HepG2 (cell line): ENCODE measurements around the gene CARMIL1. TPM values are rescaled to one million over a fixed set of nuclear protein-coding genes. Genes with fewer than 3 reads are reported as not detected.
A peak's percentile ranks its signal among the peaks of the same experiment; 100 is the strongest.

Source experiments
- AGO1 ChIP-seq: fragments of 200-400 bp; formaldehyde crosslinking; IDR thresholded peaks from 2 replicates; pipeline ENCODE4 v1.6.1; 2017; ENCODE audit warnings: mild to moderate bottlenecking, low read depth, low read length, moderate library complexity; ENCODE audit not compliant: poor library complexity, severe bottlenecking
- CCAR2 ChIP-seq: fragments of 200-400 bp; formaldehyde crosslinking; optimal IDR thresholded peaks from 2 replicates; pipeline ENCODE3; 2018; ENCODE audit warnings: low read depth, mild to moderate bottlenecking, low read length, moderate library complexity
- CHCHD3 ChIP-seq: sonication (generic); formaldehyde crosslinking; IDR thresholded peaks from 2 replicates; pipeline ENCODE4 v1.8.0; 2022; ENCODE audit warnings: mild to moderate bottlenecking, missing genetic modification reagents, moderate library complexity
- ETV6 ChIP-seq: sonication (generic); formaldehyde crosslinking; conservative IDR thresholded peaks from 2 replicates; pipeline ENCODE4 v1.4.0; 2020; ENCODE audit warnings: missing genetic modification reagents
- EZH2 ChIP-seq: conservative IDR thresholded peaks from 2 replicates; pipeline ENCODE4 v1.6.1; 2012; ENCODE audit warnings: mild to moderate bottlenecking, low read depth, low read length, moderate library complexity
- GABPB1 ChIP-seq: IDR thresholded peaks from 2 replicates; pipeline ENCODE4 v1.6.1; 2016; ENCODE audit warnings: mild to moderate bottlenecking, missing genetic modification reagents, moderate library complexity, missing compliant biosample characterization
- GATAD1 ChIP-seq: IDR thresholded peaks from 2 replicates; pipeline ENCODE4 v1.6.1; 2016; ENCODE audit warnings: missing genetic modification reagents, missing compliant biosample characterization
- GFI1 ChIP-seq: sonication (generic); formaldehyde crosslinking; IDR thresholded peaks from 2 replicates; pipeline ENCODE4 v1.5.0; 2020; ENCODE audit warnings: missing genetic modification reagents, mild to moderate bottlenecking, borderline replicate concordance
- KMT2A ChIP-seq: sonication (generic); formaldehyde crosslinking; IDR thresholded peaks from 2 replicates; pipeline ENCODE4 v1.4.0; 2020; ENCODE audit warnings: missing genetic modification reagents
- MAFF ChIP-seq: IDR thresholded peaks from 2 replicates; pipeline ENCODE4 v1.6.1; 2011; ENCODE audit warnings: low read depth, low read length, improper control_type of control experiment
- MXI1 ChIP-seq: IDR thresholded peaks from 3 replicates; pipeline ENCODE4 v1.6.1; 2012; ENCODE audit warnings: low read depth, low read length, inconsistent platforms, borderline replicate concordance
- NFIB ChIP-seq: sonication (generic); formaldehyde crosslinking; IDR thresholded peaks from 2 replicates; pipeline ENCODE4 v1.9.0; 2021; ENCODE audit warnings: missing genetic modification reagents, mild to moderate bottlenecking, borderline replicate concordance
- NRL ChIP-seq: sonication (generic); formaldehyde crosslinking; IDR thresholded peaks from 2 replicates; pipeline ENCODE4 v1.5.0; 2020; ENCODE audit warnings: missing genetic modification reagents, mild to moderate bottlenecking, moderate library complexity, borderline replicate concordance
- RBFOX2 ChIP-seq: fragments of 200-400 bp; formaldehyde crosslinking; IDR thresholded peaks from 2 replicates; pipeline ENCODE4 v1.6.1; 2017; ENCODE audit warnings: low read depth, mild to moderate bottlenecking, low read length
- SAFB2 ChIP-seq: sonication (generic); formaldehyde crosslinking; IDR thresholded peaks from 2 replicates; pipeline ENCODE4 v1.5.1; 2020; ENCODE audit warnings: missing genetic modification reagents, low read depth, mild to moderate bottlenecking, borderline replicate concordance
- ZBTB8A ChIP-seq: sonication (generic); formaldehyde crosslinking; IDR thresholded peaks from 2 replicates; pipeline ENCODE4 v1.4.0; 2020; ENCODE audit warnings: mild to moderate bottlenecking, low read depth, missing genetic modification reagents, borderline replicate concordance
- ZFP91 ChIP-seq: sonication (generic); formaldehyde crosslinking; IDR thresholded peaks from 2 replicates; pipeline ENCODE4 v1.9.0; 2022; ENCODE audit warnings: missing genetic modification reagents, mild to moderate bottlenecking, borderline replicate concordance
- ZNF253 ChIP-seq: sonication (generic); formaldehyde crosslinking; IDR thresholded peaks from 2 replicates; pipeline ENCODE4 v1.8.0; 2022; ENCODE audit warnings: mild to moderate bottlenecking, missing genetic modification reagents, borderline replicate concordance
- ZNF543 ChIP-seq: sonication (generic); formaldehyde crosslinking; IDR thresholded peaks from 2 replicates; pipeline ENCODE4 v1.4.0; 2020; ENCODE audit warnings: mild to moderate bottlenecking, missing genetic modification reagents
- ZNF562 ChIP-seq: sonication (generic); formaldehyde crosslinking; IDR thresholded peaks from 2 replicates; pipeline ENCODE4 v1.8.0; 2022; ENCODE audit warnings: missing genetic modification reagents, borderline replicate concordance
- ZNF597 ChIP-seq: sonication (generic); formaldehyde crosslinking; IDR thresholded peaks from 2 replicates; pipeline ENCODE4 v1.5.0; 2020; ENCODE audit warnings: missing genetic modification reagents
- ZNF670 ChIP-seq: sonication (generic); formaldehyde crosslinking; IDR thresholded peaks from 2 replicates; pipeline ENCODE4 v1.8.0; 2022; ENCODE audit warnings: mild to moderate bottlenecking, missing genetic modification reagents, borderline replicate concordance
- ZSCAN9 ChIP-seq: IDR thresholded peaks from 2 replicates; pipeline ENCODE4 v1.6.1; 2016; ENCODE audit warnings: borderline replicate concordance
- polyA plus RNA-seq, 8 experiments: library from polyadenylated mRNA; depleted of rRNA in 3 of 8; stranded (reverse) in 7 of 8; unstranded in 1 of 8; fragments of >200 nt; fragmentation: Illumina TruSeq in 4 of 8; extraction: Trizol in 4 of 8; gene quantifications; 2 replicates each; pipeline versions ENCODE4 v1.2.1 to v1.2.3, GENCODE V29; 2011 to 2016; ENCODE audit warnings: low read depth in 4 of 8, missing spikeins in 1 of 8, mixed read lengths in 1 of 8; ENCODE audit not compliant: insufficient read depth in 1 of 8
- total RNA-seq, 5 experiments: library from RNA; depleted of rRNA; stranded (reverse); fragments of >200 nt; fragmentation: Illumina TruSeq; extraction: Trizol; gene quantifications; 2 replicates each; pipeline ENCODE4 v1.2.3, GENCODE V29; 2016; ENCODE audit warnings: low read depth in 1 of 5
- TF ChIP-seq, protein P1 (sequence below): sonication (generic); formaldehyde crosslinking; IDR thresholded peaks from 2 replicates; pipeline ENCODE4 v1.4.0; 2020; ENCODE audit warnings: missing genetic modification reagents
- TF ChIP-seq, protein P2 (sequence below): sonication (generic); formaldehyde crosslinking; IDR thresholded peaks from 2 replicates; pipeline ENCODE4 v1.4.0; 2020; ENCODE audit warnings: missing genetic modification reagents, borderline replicate concordance

The CARMIL1 gene
- total and polyA plus RNA-seq, 2 of the 13 experiments (the other 11 are each of a cell fraction or from before 2014, with no cell fraction given): 1.8 to 2.6 TPM

- TF ChIP-seq RBFOX2: no peak
- 0 out of 2 replicates have a peak, but pooled peaks have one; percentile 71 for TF ChIP-seq NFIB
- TF ChIP-seq, protein P1, sequence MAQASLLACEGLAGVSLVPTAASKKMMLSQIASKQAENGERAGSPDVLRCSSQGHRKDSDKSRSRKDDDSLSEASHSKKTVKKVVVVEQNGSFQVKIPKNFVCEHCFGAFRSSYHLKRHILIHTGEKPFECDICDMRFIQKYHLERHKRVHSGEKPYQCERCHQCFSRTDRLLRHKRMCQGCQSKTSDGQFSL (CRISPR knock-in tag): 0 out of 2 replicates have a peak, but pooled peaks have one; percentile 55
- TF ChIP-seq ZNF562: no peak
- peak; percentile 77; the same call in 1 of the 2 replicates for TF ChIP-seq ZNF670 (CRISPR knock-in tag)
- peak; percentile 78; the same call in 1 of the 2 replicates for TF ChIP-seq ZBTB8A (CRISPR knock-in tag)
- peak; percentile 79 for TF ChIP-seq ZFP91 (CRISPR knock-in tag)
- TF ChIP-seq, protein P2, sequence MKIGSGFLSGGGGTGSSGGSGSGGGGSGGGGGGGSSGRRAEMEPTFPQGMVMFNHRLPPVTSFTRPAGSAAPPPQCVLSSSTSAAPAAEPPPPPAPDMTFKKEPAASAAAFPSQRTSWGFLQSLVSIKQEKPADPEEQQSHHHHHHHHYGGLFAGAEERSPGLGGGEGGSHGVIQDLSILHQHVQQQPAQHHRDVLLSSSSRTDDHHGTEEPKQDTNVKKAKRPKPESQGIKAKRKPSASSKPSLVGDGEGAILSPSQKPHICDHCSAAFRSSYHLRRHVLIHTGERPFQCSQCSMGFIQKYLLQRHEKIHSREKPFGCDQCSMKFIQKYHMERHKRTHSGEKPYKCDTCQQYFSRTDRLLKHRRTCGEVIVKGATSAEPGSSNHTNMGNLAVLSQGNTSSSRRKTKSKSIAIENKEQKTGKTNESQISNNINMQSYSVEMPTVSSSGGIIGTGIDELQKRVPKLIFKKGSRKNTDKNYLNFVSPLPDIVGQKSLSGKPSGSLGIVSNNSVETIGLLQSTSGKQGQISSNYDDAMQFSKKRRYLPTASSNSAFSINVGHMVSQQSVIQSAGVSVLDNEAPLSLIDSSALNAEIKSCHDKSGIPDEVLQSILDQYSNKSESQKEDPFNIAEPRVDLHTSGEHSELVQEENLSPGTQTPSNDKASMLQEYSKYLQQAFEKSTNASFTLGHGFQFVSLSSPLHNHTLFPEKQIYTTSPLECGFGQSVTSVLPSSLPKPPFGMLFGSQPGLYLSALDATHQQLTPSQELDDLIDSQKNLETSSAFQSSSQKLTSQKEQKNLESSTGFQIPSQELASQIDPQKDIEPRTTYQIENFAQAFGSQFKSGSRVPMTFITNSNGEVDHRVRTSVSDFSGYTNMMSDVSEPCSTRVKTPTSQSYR (CRISPR knock-in tag): peak; percentile 77
- TF ChIP-seq EZH2: no peak
- TF ChIP-seq KMT2A: peak; percentile 74; the same call in 1 of the 2 replicates
- TF ChIP-seq SAFB2 (CRISPR knock-in tag): peak; percentile 81; the same call in 1 of the 2 replicates
- no peak for TF ChIP-seq NRL (CRISPR knock-in tag)
- peak; percentile 84 for TF ChIP-seq CHCHD3 (CRISPR knock-in tag)
- peak; percentile 63 for TF ChIP-seq GABPB1 (CRISPR knock-in tag)
- TF ChIP-seq GATAD1: peak; percentile 67
- peak; percentile 100 for TF ChIP-seq ZSCAN9 (CRISPR knock-in tag)
- no peak for TF ChIP-seq MXI1
- TF ChIP-seq MAFF: no peak
- no peak for TF ChIP-seq ZNF597 (CRISPR knock-in tag)
- no peak for TF ChIP-seq CCAR2
- TF ChIP-seq ZNF543 (CRISPR knock-in tag): peak; percentile 92
- peak; percentile 95; the same call in 1 of the 2 replicates for TF ChIP-seq ZNF253
- peak; percentile 72; the same call in 1 of the 2 replicates for TF ChIP-seq GFI1 (CRISPR knock-in tag)
- peak; percentile 99 for TF ChIP-seq ETV6
- TF ChIP-seq AGO1: no peak
These were observed 372.9 kb downstream of the CARMIL1 start, which contains the start of gene SCGN (continued) for GRCh38 chr6:25652007-25652515.
